HCT116 (cell line): ENCODE data around the gene PRND.

Experiments used
- ATF3 ChIP-seq: IDR thresholded peaks from 2 replicates; pipeline ENCODE4 v1.6.1; 2012
- CEBPB ChIP-seq: IDR thresholded peaks from 2 replicates; pipeline ENCODE4 v1.6.1; 2012; ENCODE audit warnings: low read depth
- CTCF ChIP-seq, 3 experiments: fragments of 200-600 bp in 1 of 3; sonication (generic) in 1 of 3; IDR thresholded peaks in 2 of 3; conservative IDR thresholded peaks in 1 of 3; 2 replicates each; pipeline ENCODE4 v1.5.1; 2012 to 2017; ENCODE audit warnings: low read depth in 2 of 3, low read length in 2 of 3, antibody characterized with exemption in 1 of 3, borderline replicate concordance in 1 of 3, control low read depth in 1 of 3, mild to moderate bottlenecking in 1 of 3, mixed read lengths in 1 of 3, mixed run types in 1 of 3, moderate library complexity in 1 of 3; ENCODE audit not compliant: insufficient read depth in 1 of 3
- EGR1 ChIP-seq: IDR thresholded peaks from 2 replicates; pipeline ENCODE4 v1.6.1; 2012; ENCODE audit warnings: low read depth
- EZH2 ChIP-seq: fragments of 200-600 bp; sonication (generic); IDR thresholded peaks from 2 replicates; pipeline ENCODE4 v1.6.1; 2017; ENCODE audit warnings: antibody characterized with exemption, mixed run types
- EZH2phosphoT487 ChIP-seq: fragments of 200-600 bp; IDR thresholded peaks from 2 replicates; pipeline ENCODE4 v1.6.1; 2018; ENCODE audit warnings: antibody characterized with exemption, borderline replicate concordance
- FOSL1 ChIP-seq: IDR thresholded peaks from 2 replicates; pipeline ENCODE4 v1.6.1; 2012; ENCODE audit warnings: low read depth
- POLR2A ChIP-seq: IDR thresholded peaks from 2 replicates; pipeline ENCODE4 v1.7.0; 2011; ENCODE audit warnings: borderline replicate concordance; ENCODE audit not compliant: insufficient read depth, insufficient read length; ENCODE audit errors: extremely low read depth
- POLR2AphosphoS5 ChIP-seq: IDR thresholded peaks from 2 replicates; pipeline ENCODE4 v1.6.1; 2011; ENCODE audit warnings: mild to moderate bottlenecking, low read depth, low read length, moderate library complexity
- RAD21 ChIP-seq: IDR thresholded peaks from 2 replicates; pipeline ENCODE4 v1.6.1; 2012; ENCODE audit warnings: low read depth, mild to moderate bottlenecking
- YY1 ChIP-seq: IDR thresholded peaks from 2 replicates; pipeline ENCODE4 v1.6.1; 2011; ENCODE audit warnings: low read length, low read depth, moderate library complexity, mild to moderate bottlenecking; ENCODE audit not compliant: insufficient replicate concordance; ENCODE audit errors: extremely low read depth

DNA sequence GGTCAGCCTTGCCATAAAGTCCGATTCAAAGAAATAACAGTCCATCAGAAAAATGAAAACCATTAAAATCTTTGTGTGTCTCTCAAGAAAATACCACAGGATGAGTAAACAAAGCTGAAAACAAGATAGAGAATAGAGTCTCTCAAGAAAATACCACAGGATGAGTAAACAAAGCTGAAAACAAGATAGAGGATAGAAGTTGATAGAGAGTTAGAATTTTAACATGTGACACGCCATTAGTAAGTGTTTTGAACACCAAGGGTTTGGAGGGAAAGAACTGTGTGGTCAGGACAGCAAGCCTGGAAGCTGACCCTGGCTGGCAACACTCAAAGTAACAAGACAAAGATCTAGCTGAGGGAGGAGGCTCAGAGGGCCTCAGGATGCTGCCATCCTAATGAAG is 43.9 kb upstream of the PRND start:
- TF ChIP-seq EZH2 (no peak), RAD21 (no peak), POLR2A (no peak), EZH2phosphoT487 (no peak), CTCF (IDR thresholded peaks at IDR 0.05 in 2 of 3, conservative IDR thresholded peaks at IDR 0.05 in 1 of 3; ENCODE audit: borderline replicate concordance in 1 of 3, insufficient read depth in 1 of 3, low read depth in 2 of 3, low read length in 2 of 3) (no peak), POLR2AphosphoS5 (no peak), ATF3 (no peak), FOSL1 (no peak), CEBPB (no peak), EGR1 (no peak), YY1 (no peak)
